ENCODE results near the gene BFSP1. TPM values are rescaled to one million over a fixed set of nuclear protein-coding genes. Genes with fewer than 3 reads are reported as not detected.
A peak's percentile ranks its signal among the peaks of the same experiment; 100 is the strongest.

The BFSP1 gene
- total RNA-seq, 5 donors from 2014 or later (not counting 1 experiment from before 2014, with no cell fraction given), result 0.25 to 0.53 (median 0.30) TPM

DNA sequence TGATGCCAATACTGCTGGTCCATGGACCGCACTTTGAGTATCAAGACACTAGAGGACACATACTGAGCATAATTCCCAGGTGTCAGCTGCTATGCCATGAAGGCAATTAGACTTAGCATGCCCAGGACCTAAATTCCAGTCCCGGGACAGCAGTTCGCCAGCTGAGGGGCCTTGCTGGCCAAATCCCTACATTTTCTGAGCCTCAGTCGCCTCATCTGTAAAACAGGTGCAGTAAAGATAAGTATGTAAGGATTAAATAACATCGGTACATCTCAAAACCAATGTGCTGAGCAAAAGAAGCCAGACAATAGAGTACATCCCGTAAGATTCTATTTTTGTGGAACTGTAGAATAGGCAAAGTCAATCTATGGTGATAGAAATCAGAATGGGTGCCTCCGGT, 1.0 kb downstream of the BFSP1 start:
- Mint-ChIP-seq H3K27me3 (peaks cover 10 to 14% of the 10 kb centered on the region in 2 donors), H3K27ac (no peak overlapping the region), H3K4me1 (peaks cover 0 to 20% (median 9%) of the 10 kb centered on the region in 3 donors), H3K4me3 (peak overlapping the region; percentile 66 to 75 (median 69)), H3K9me3 (no peaks in the 10 kb centered on the region), H3K36me3 (no peaks in the 10 kb centered on the region)
- ATAC-seq (replicated peaks in 1 of 4) (no peak), DNase-seq (no peak)
- Histone ChIP-seq H3K9me3 (no peaks in the 10 kb centered on the region), H3K36me3 (ENCODE audit: control insufficient read depth in 2 of 2, extremely low read depth in 1 of 2, insufficient read depth in 1 of 2, low read length in 1 of 2) (no peaks in the 10 kb centered on the region), H3K4me3 (ENCODE audit: control insufficient read depth in 1 of 2, extremely low read depth in 1 of 2, low read length in 1 of 2) (no peak overlapping the region), H3K27me3 (replicated peaks in 1 of 2; ENCODE audit: control insufficient read depth in 2 of 2, extremely low read depth in 1 of 2, insufficient read depth in 2 of 2, low read length in 1 of 2) (peaks cover 0 to 16% of the 10 kb centered on the region in 2 experiments), H3K27ac (ENCODE audit: low read length) (no peak overlapping the region), H3K4me1 (ENCODE audit: control insufficient read depth in 1 of 2, extremely low read depth in 1 of 2, insufficient read depth in 2 of 2, low read length in 2 of 2) (peaks cover 5 to 13% of the 10 kb centered on the region in 2 experiments)
- CTCF ChIA-PET, result interaction anchor here in 1 of 2 donors (0.6 to 2.5 kb wide), 2 partner anchors 25 to 26 kb away, joined by 4 to 9 read pairs; no protein-coding TSS in a partner anchor
- POLR2A ChIA-PET, result no interaction called here
- WGBS (ENCODE audit: insufficient coverage), result 92% methylated on average over 4 of the region's 7 CpGs

DNA sequence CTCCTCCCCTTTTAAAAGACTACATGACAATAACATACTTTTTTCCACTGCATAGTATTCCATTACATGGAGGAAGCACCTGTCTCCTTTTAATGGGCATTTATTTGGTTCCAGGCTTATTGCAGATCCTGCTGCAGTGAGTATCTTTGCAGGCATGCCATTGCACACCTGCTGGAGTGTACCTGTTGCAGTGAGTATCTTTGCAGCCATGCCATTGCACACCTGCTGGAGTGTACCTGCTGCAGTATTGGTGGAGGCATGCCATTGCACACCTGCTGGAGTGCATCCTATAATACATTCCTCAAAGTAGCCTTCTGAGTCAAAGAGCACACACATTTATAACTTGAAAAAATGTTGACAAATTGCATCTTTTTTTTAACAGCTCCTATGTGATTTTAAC, 1.6 kb downstream of the BFSP1 start:
- Mint-ChIP-seq H3K36me3 (no peaks in the 10 kb centered on the region), H3K9me3 (no peaks in the 10 kb centered on the region), H3K4me1 (peaks cover 0 to 20% (median 9%) of the 10 kb centered on the region in 3 donors), H3K27ac (no peak overlapping the region), H3K27me3 (peaks cover 10 to 14% of the 10 kb centered on the region in 2 donors), H3K4me3 (peak overlapping the region in 1 of 3 donors; percentile 69)
- no peak overlapping the region for H3K4me3 ChIP-seq (ENCODE audit: control insufficient read depth in 1 of 2, extremely low read depth in 1 of 2, low read length in 1 of 2)
- ATAC-seq (replicated peaks in 1 of 4) (no peak), DNase-seq (no peak)
- POLR2A ChIA-PET, result no interaction called here
- H3K36me3 ChIP-seq (ENCODE audit: control insufficient read depth in 2 of 2, extremely low read depth in 1 of 2, insufficient read depth in 1 of 2, low read length in 1 of 2), result no peaks in the 10 kb centered on the region
- peaks cover 5 to 13% of the 10 kb centered on the region in 2 experiments for H3K4me1 ChIP-seq (ENCODE audit: control insufficient read depth in 1 of 2, extremely low read depth in 1 of 2, insufficient read depth in 2 of 2, low read length in 2 of 2)
- CTCF ChIA-PET, result interaction anchor here (0.6 kb wide), 2 partner anchors 25 to 93 kb away, joined by 3 to 4 read pairs; no protein-coding TSS in a partner anchor
- H3K27me3 ChIP-seq (replicated peaks in 1 of 2; ENCODE audit: control insufficient read depth in 2 of 2, extremely low read depth in 1 of 2, insufficient read depth in 2 of 2, low read length in 1 of 2), result peaks cover 0 to 14% of the 10 kb centered on the region in 2 experiments
- no peak overlapping the region for H3K27ac ChIP-seq (ENCODE audit: low read length)
- H3K9me3 ChIP-seq, result no peaks in the 10 kb centered on the region

DNA sequence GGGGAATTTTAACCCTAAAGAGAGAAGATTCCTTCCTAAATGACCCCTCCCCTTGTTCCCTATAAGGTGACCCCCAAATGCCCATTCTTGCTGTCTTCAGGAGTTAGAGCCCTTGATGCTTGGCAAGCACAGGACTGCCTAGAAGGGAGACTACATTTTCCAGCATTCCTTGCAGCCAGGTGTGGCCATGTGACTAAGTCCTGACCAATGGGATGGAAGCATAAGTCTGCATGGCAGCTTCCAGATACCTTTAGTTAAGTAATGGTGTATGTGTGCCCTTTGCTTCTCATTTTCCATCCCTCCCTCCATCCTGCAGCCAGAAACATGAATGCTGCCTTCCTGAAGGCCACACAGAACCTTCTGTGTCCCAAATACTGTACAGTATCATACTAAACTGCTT, 5.5 kb downstream of the BFSP1 start:
- DNase-seq (peak in 3 of 35 experiments; percentile 25 to 51 (median 35)), ATAC-seq (replicated peaks in 1 of 4) (peak in 2 of 4 experiments; percentile 63 to 76)
- H3K27ac ChIP-seq (ENCODE audit: low read length), result no peak overlapping the region
- no peaks in the 10 kb centered on the region for H3K27me3 ChIP-seq (replicated peaks in 1 of 2; ENCODE audit: control insufficient read depth in 2 of 2, extremely low read depth in 1 of 2, insufficient read depth in 2 of 2, low read length in 1 of 2)
- peaks cover 0 to 6% of the 10 kb centered on the region in 2 experiments for H3K4me1 ChIP-seq (ENCODE audit: control insufficient read depth in 1 of 2, extremely low read depth in 1 of 2, insufficient read depth in 2 of 2, low read length in 2 of 2)
- H3K27ac Mint-ChIP-seq, result no peak overlapping the region
- H3K36me3 Mint-ChIP-seq, result no peaks in the 10 kb centered on the region
- no peak overlapping the region for H3K4me3 Mint-ChIP-seq
- H3K4me1 Mint-ChIP-seq, result peaks cover 0 to 6% (median 4%) of the 10 kb centered on the region in 3 donors
- no peaks in the 10 kb centered on the region for H3K9me3 Mint-ChIP-seq
- POLR2A ChIA-PET, result no interaction called here
- CTCF ChIA-PET, result no interaction called here
- no peaks in the 10 kb centered on the region for H3K36me3 ChIP-seq (ENCODE audit: control insufficient read depth in 2 of 2, extremely low read depth in 1 of 2, insufficient read depth in 1 of 2, low read length in 1 of 2)
- H3K27me3 Mint-ChIP-seq, result peaks cover 5 to 9% of the 10 kb centered on the region in 2 donors
- H3K4me3 ChIP-seq (ENCODE audit: control insufficient read depth in 1 of 2, extremely low read depth in 1 of 2, low read length in 1 of 2), result no peak overlapping the region
- H3K9me3 ChIP-seq, result no peaks in the 10 kb centered on the region

GRCh38 chr20:17525132-17525531, 6.0 kb downstream of the BFSP1 start:
- Histone ChIP-seq H3K4me3 (ENCODE audit: control insufficient read depth in 1 of 2, extremely low read depth in 1 of 2, low read length in 1 of 2) (no peak overlapping the region), H3K27ac (ENCODE audit: low read length) (no peak overlapping the region), H3K36me3 (ENCODE audit: control insufficient read depth in 2 of 2, extremely low read depth in 1 of 2, insufficient read depth in 1 of 2, low read length in 1 of 2) (no peaks in the 10 kb centered on the region), H3K9me3 (no peaks in the 10 kb centered on the region), H3K27me3 (replicated peaks in 1 of 2; ENCODE audit: control insufficient read depth in 2 of 2, extremely low read depth in 1 of 2, insufficient read depth in 2 of 2, low read length in 1 of 2) (no peaks in the 10 kb centered on the region), H3K4me1 (ENCODE audit: control insufficient read depth in 1 of 2, extremely low read depth in 1 of 2, insufficient read depth in 2 of 2, low read length in 2 of 2) (peaks cover 0 to 1% of the 10 kb centered on the region in 2 experiments)
- H3K27ac Mint-ChIP-seq, result no peak overlapping the region
- H3K9me3 Mint-ChIP-seq, result no peaks in the 10 kb centered on the region
- ChIA-PET POLR2A (interaction anchor here in 1 of 2 donors (0.5 kb wide), 1 partner anchor 157 kb away, joined by 5 read pairs; no protein-coding TSS in a partner anchor), CTCF (interaction anchor here in 1 of 2 donors (0.6 kb wide), 1 partner anchor 11 kb away, joined by 3 read pairs; no protein-coding TSS in a partner anchor)
- H3K27me3 Mint-ChIP-seq, result peaks cover under 1 to 5% of the 10 kb centered on the region in 2 donors
- WGBS (ENCODE audit: insufficient coverage), result 100% methylated on average over 1 of the region's 5 CpGs
- no peaks in the 10 kb centered on the region for H3K36me3 Mint-ChIP-seq
- H3K4me1 Mint-ChIP-seq, result peaks cover 0 to 3% (median 0%) of the 10 kb centered on the region in 3 donors
- ATAC-seq (replicated peaks in 1 of 4) (no peak), DNase-seq (no peak)
- H3K4me3 Mint-ChIP-seq, result no peak overlapping the region

- Histone ChIP-seq H3K9me3 (no peaks in the 10 kb centered on the region), H3K27ac (ENCODE audit: low read length) (no peak overlapping the region), H3K4me1 (ENCODE audit: control insufficient read depth in 1 of 2, extremely low read depth in 1 of 2, insufficient read depth in 2 of 2, low read length in 2 of 2) (no peaks in the 10 kb centered on the region), H3K36me3 (ENCODE audit: control insufficient read depth in 2 of 2, extremely low read depth in 1 of 2, insufficient read depth in 1 of 2, low read length in 1 of 2) (no peaks in the 10 kb centered on the region), H3K4me3 (ENCODE audit: control insufficient read depth in 1 of 2, extremely low read depth in 1 of 2, low read length in 1 of 2) (no peak overlapping the region), H3K27me3 (replicated peaks in 1 of 2; ENCODE audit: control insufficient read depth in 2 of 2, extremely low read depth in 1 of 2, insufficient read depth in 2 of 2, low read length in 1 of 2) (no peaks in the 10 kb centered on the region)
- WGBS (ENCODE audit: insufficient coverage), result 100% methylated on average over 1 of the region's 8 CpGs
- no peak overlapping the region for H3K4me3 Mint-ChIP-seq
- H3K36me3 Mint-ChIP-seq, result no peaks in the 10 kb centered on the region
- H3K9me3 Mint-ChIP-seq, result no peaks in the 10 kb centered on the region
- DNase-seq (no peak), ATAC-seq (replicated peaks in 1 of 4) (no peak)
- H3K27ac Mint-ChIP-seq, result no peak overlapping the region
- ChIA-PET CTCF (interaction anchor here in 1 of 2 donors (0.8 kb wide), 1 partner anchor 19 kb away, joined by 3 read pairs; no protein-coding TSS in a partner anchor), POLR2A (no interaction called here)
- H3K4me1 Mint-ChIP-seq, result peaks cover 0 to 2% (median 0%) of the 10 kb centered on the region in 3 donors
- H3K27me3 Mint-ChIP-seq, result peaks cover 0 to 3% of the 10 kb centered on the region in 2 donors
Observed at GRCh38 chr20:17524560-17524959, 6.6 kb downstream of the BFSP1 start.

GRCh38 chr20:17523326-17523725, 7.9 kb downstream of the BFSP1 start:
- H3K36me3 ChIP-seq (ENCODE audit: control insufficient read depth in 2 of 2, extremely low read depth in 1 of 2, insufficient read depth in 1 of 2, low read length in 1 of 2), result no peaks in the 10 kb centered on the region
- Mint-ChIP-seq H3K36me3 (no peaks in the 10 kb centered on the region), H3K27me3 (no peaks in the 10 kb centered on the region), H3K27ac (no peak overlapping the region), H3K9me3 (no peaks in the 10 kb centered on the region), H3K4me3 (no peak overlapping the region), H3K4me1 (peaks cover 0 to 2% (median 0%) of the 10 kb centered on the region in 3 donors)
- no peak overlapping the region for H3K27ac ChIP-seq (ENCODE audit: low read length)
- ChIA-PET CTCF (interaction anchor here in 1 of 2 donors (0.6 kb wide), 1 partner anchor 10 kb away, joined by 3 read pairs; no protein-coding TSS in a partner anchor), POLR2A (no interaction called here)
- WGBS (ENCODE audit: insufficient coverage), result 85% methylated on average over 5 of the region's 5 CpGs
- H3K9me3 ChIP-seq, result no peaks in the 10 kb centered on the region
- no peak for ATAC-seq (replicated peaks in 1 of 4)
- H3K4me3 ChIP-seq (ENCODE audit: control insufficient read depth in 1 of 2, extremely low read depth in 1 of 2, low read length in 1 of 2), result no peak overlapping the region
- H3K4me1 ChIP-seq (ENCODE audit: control insufficient read depth in 1 of 2, extremely low read depth in 1 of 2, insufficient read depth in 2 of 2, low read length in 2 of 2), result no peaks in the 10 kb centered on the region
- H3K27me3 ChIP-seq (replicated peaks in 1 of 2; ENCODE audit: control insufficient read depth in 2 of 2, extremely low read depth in 1 of 2, insufficient read depth in 2 of 2, low read length in 1 of 2), result no peaks in the 10 kb centered on the region
- DNase-seq, result no peak
